SJSA1 (cell line): ENCODE data around the gene ADAM12. TPM values are rescaled to one million over a fixed set of nuclear protein-coding genes. Genes with fewer than 3 reads are reported as not detected.

Experiments used
- DNase-seq, 2 experiments: peaks; one replicate each; pipeline ENCODE4 v3.0.0-alpha.2; 2015 to 2020; ENCODE audit warnings: low spot score in 2 of 2, low read depth in 1 of 2
- H3K27ac ChIP-seq: fragments of 250-450 bp; sonication (Bioruptor Pico); 2 replicates; pipeline ENCODE4 v1.5.1; 2020; ENCODE audit warnings: mild to moderate bottlenecking, moderate library complexity
- H3K27me3 ChIP-seq: fragments of 250-450 bp; sonication (Bioruptor Pico); replicated peaks from 2 replicates; pipeline ENCODE4 v1.5.1; 2020; ENCODE audit warnings: mild to moderate bottlenecking, moderate library complexity
- H3K36me3 ChIP-seq: fragments of 250-450 bp; sonication (Bioruptor Pico); 2 replicates; pipeline ENCODE4 v1.5.1; 2020; ENCODE audit warnings: mild to moderate bottlenecking
- H3K4me1 ChIP-seq: fragments of 250-450 bp; sonication (Bioruptor Pico); replicated peaks from 2 replicates; pipeline ENCODE4 v1.6.1; 2021; ENCODE audit warnings: mild to moderate bottlenecking
- H3K4me3 ChIP-seq: fragments of 250-450 bp; sonication (Bioruptor Pico); 2 replicates; pipeline ENCODE4 v1.5.1; 2020; ENCODE audit warnings: mild to moderate bottlenecking
- H3K9me3 ChIP-seq: fragments of 250-450 bp; sonication (Bioruptor Pico); replicated peaks from 2 replicates; pipeline ENCODE4 v1.5.1; 2020; ENCODE audit warnings: mild to moderate bottlenecking
- total RNA-seq: library from RNA; depleted of rRNA; stranded (reverse); fragments of >200 nt; shearing (Covaris generic); gene quantifications from 2 replicates; pipeline ENCODE4 v1.2.3, GENCODE V29; 2014

The ADAM12 gene
- total RNA-seq, 1 experiment from 2014 or later, result 3.6 TPM

GRCh38 chr10:126016882-126017281 is 371.4 kb downstream of the ADAM12 start:
- H3K27ac ChIP-seq, result no peak overlapping the region
- no peaks in the 10 kb centered on the region for H3K36me3 ChIP-seq
- no peaks in the 10 kb centered on the region for H3K9me3 ChIP-seq
- no peak overlapping the region for H3K4me3 ChIP-seq
- peaks cover 40% of the 10 kb centered on the region for H3K4me1 ChIP-seq
- no peaks in the 10 kb centered on the region for H3K27me3 ChIP-seq
- no peak for DNase-seq

GRCh38 chr10:126016156-126016805 is 372.0 kb downstream of the ADAM12 start:
- no peaks in the 10 kb centered on the region for H3K9me3 ChIP-seq
- peaks cover 40% of the 10 kb centered on the region for H3K4me1 ChIP-seq
- no peaks in the 10 kb centered on the region for H3K36me3 ChIP-seq
- H3K27me3 ChIP-seq, result no peaks in the 10 kb centered on the region
- H3K27ac ChIP-seq, result no peak overlapping the region
- no peak for DNase-seq
- H3K4me3 ChIP-seq, result no peak overlapping the region

- Histone ChIP-seq H3K27ac (no peak overlapping the region), H3K4me1 (peaks cover 40% of the 10 kb centered on the region)
Observed at GRCh38 chr10:126015413-126015812, 372.9 kb downstream of the ADAM12 start.

GRCh38 chr10:126014309-126014708 is 374.0 kb downstream of the ADAM12 start:
- Histone ChIP-seq H3K27me3 (no peaks in the 10 kb centered on the region), H3K4me3 (no peak overlapping the region), H3K4me1 (peaks cover 40% of the 10 kb centered on the region), H3K27ac (no peak overlapping the region), H3K36me3 (no peaks in the 10 kb centered on the region), H3K9me3 (no peaks in the 10 kb centered on the region)
- DNase-seq, result peak in 1 of 2 experiments; percentile 57

More at GRCh38 chr10:126015413-126015812, 372.9 kb downstream of the ADAM12 start:
- Histone ChIP-seq H3K4me3 (no peak overlapping the region), H3K9me3 (no peaks in the 10 kb centered on the region), H3K36me3 (no peaks in the 10 kb centered on the region), H3K27me3 (no peaks in the 10 kb centered on the region)
- no peak for DNase-seq

GRCh38 chr10:126013489-126014281 is 374.6 kb downstream of the ADAM12 start:
- Histone ChIP-seq H3K27ac (0 out of 2 replicates have a peak overlapping the region, but pooled peaks have one; percentile 9), H3K27me3 (no peaks in the 10 kb centered on the region), H3K9me3 (no peaks in the 10 kb centered on the region), H3K36me3 (no peaks in the 10 kb centered on the region), H3K4me1 (peaks cover 38% of the 10 kb centered on the region), H3K4me3 (no peak overlapping the region)
- peak; percentile 73 to 78 for DNase-seq

- H3K4me3 ChIP-seq, result no peak overlapping the region
- H3K9me3 ChIP-seq, result no peaks in the 10 kb centered on the region
- no peaks in the 10 kb centered on the region for H3K36me3 ChIP-seq
- H3K27ac ChIP-seq, result no peak overlapping the region
- H3K4me1 ChIP-seq, result peaks cover 26% of the 10 kb centered on the region
- no peaks in the 10 kb centered on the region for H3K27me3 ChIP-seq
- DNase-seq, result peak in 1 of 2 experiments; percentile 20
Observed at GRCh38 chr10:126012485-126012884, 375.8 kb downstream of the ADAM12 start.

- DNase-seq, result no peak
Observed at GRCh38 chr10:126011995-126012394, 376.3 kb downstream of the ADAM12 start.

GRCh38 chr10:126009650-126010049 is 378.6 kb downstream of the ADAM12 start:
- H3K4me3 ChIP-seq, result no peak overlapping the region
- peaks cover 24% of the 10 kb centered on the region for H3K4me1 ChIP-seq
- no peak overlapping the region for H3K27ac ChIP-seq
- no peaks in the 10 kb centered on the region for H3K36me3 ChIP-seq
- H3K9me3 ChIP-seq, result no peaks in the 10 kb centered on the region
- H3K27me3 ChIP-seq, result no peaks in the 10 kb centered on the region
- DNase-seq, result no peak

More at GRCh38 chr10:126011995-126012394, 376.3 kb downstream of the ADAM12 start:
- no peak overlapping the region for H3K27ac ChIP-seq
- no peaks in the 10 kb centered on the region for H3K27me3 ChIP-seq
- no peaks in the 10 kb centered on the region for H3K36me3 ChIP-seq
- H3K9me3 ChIP-seq, result no peaks in the 10 kb centered on the region
- H3K4me3 ChIP-seq, result no peak overlapping the region
- H3K4me1 ChIP-seq, result peaks cover 25% of the 10 kb centered on the region

GRCh38 chr10:126006906-126007305 is 381.4 kb downstream of the ADAM12 start:
- Histone ChIP-seq H3K4me1 (no peaks in the 10 kb centered on the region), H3K27ac (no peak overlapping the region), H3K27me3 (no peaks in the 10 kb centered on the region), H3K36me3 (no peaks in the 10 kb centered on the region), H3K9me3 (no peaks in the 10 kb centered on the region), H3K4me3 (no peak overlapping the region)
- DNase-seq, result no peak

GRCh38 chr10:126006264-126006663 is 382.0 kb downstream of the ADAM12 start:
- Histone ChIP-seq H3K4me3 (no peak overlapping the region), H3K4me1 (no peaks in the 10 kb centered on the region), H3K27me3 (no peaks in the 10 kb centered on the region), H3K36me3 (no peaks in the 10 kb centered on the region), H3K9me3 (no peaks in the 10 kb centered on the region), H3K27ac (no peak overlapping the region)
- no peak for DNase-seq

GRCh38 chr10:126004752-126005151 is 383.5 kb downstream of the ADAM12 start:
- Histone ChIP-seq H3K4me3 (no peak overlapping the region), H3K27me3 (no peaks in the 10 kb centered on the region), H3K9me3 (no peaks in the 10 kb centered on the region), H3K36me3 (no peaks in the 10 kb centered on the region), H3K4me1 (no peaks in the 10 kb centered on the region), H3K27ac (no peak overlapping the region)
- no peak for DNase-seq

- no peaks in the 10 kb centered on the region for H3K4me1 ChIP-seq
- no peaks in the 10 kb centered on the region for H3K9me3 ChIP-seq
- peak; percentile 21 to 60 for DNase-seq
- no peak overlapping the region for H3K4me3 ChIP-seq
- H3K36me3 ChIP-seq, result no peaks in the 10 kb centered on the region
- no peak overlapping the region for H3K27ac ChIP-seq
- no peaks in the 10 kb centered on the region for H3K27me3 ChIP-seq
Observed at GRCh38 chr10:126001576-126001975, 386.7 kb downstream of the ADAM12 start.

- H3K27ac ChIP-seq, result no peak overlapping the region
- no peak for DNase-seq
- no peaks in the 10 kb centered on the region for H3K9me3 ChIP-seq
Observed at GRCh38 chr10:125999694-126000093, 388.6 kb downstream of the ADAM12 start.

GRCh38 chr10:125997586-125997985 is 390.7 kb downstream of the ADAM12 start:
- H3K36me3 ChIP-seq, result no peaks in the 10 kb centered on the region
- H3K27me3 ChIP-seq, result no peaks in the 10 kb centered on the region
- H3K4me1 ChIP-seq, result no peaks in the 10 kb centered on the region
- H3K4me3 ChIP-seq, result no peak overlapping the region
- no peak for DNase-seq
- no peak overlapping the region for H3K27ac ChIP-seq
- no peaks in the 10 kb centered on the region for H3K9me3 ChIP-seq

More at GRCh38 chr10:125999694-126000093, 388.6 kb downstream of the ADAM12 start:
- no peaks in the 10 kb centered on the region for H3K27me3 ChIP-seq
- H3K4me3 ChIP-seq, result no peak overlapping the region
- no peaks in the 10 kb centered on the region for H3K4me1 ChIP-seq
- no peaks in the 10 kb centered on the region for H3K36me3 ChIP-seq
